PFSK-1 (cell line): ENCODE data around the gene EREG.

ENCODE experiments used
- FOXP2 ChIP-seq: optimal IDR thresholded peaks from 2 replicates; pipeline ENCODE3; 2011; ENCODE audit warnings: borderline replicate concordance, control low read depth, inconsistent platforms; ENCODE audit not compliant: insufficient read depth; ENCODE audit errors: extremely low read length, extremely low read depth
- POLR2AphosphoS5 ChIP-seq: IDR thresholded peaks from 2 replicates; pipeline ENCODE4 v1.6.1; 2012; ENCODE audit warnings: low read depth, mild to moderate bottlenecking, control low read depth, low read length, moderate library complexity
- REST ChIP-seq, 2 experiments: IDR thresholded peaks; 2 replicates each; pipeline versions ENCODE4 v1.6.1 to v1.8.0; 2011 to 2012; ENCODE audit warnings: low read depth in 2 of 2, low read length in 2 of 2, control low read depth in 1 of 2, inconsistent platforms in 1 of 2, mild to moderate bottlenecking in 1 of 2, moderate library complexity in 1 of 2; ENCODE audit not compliant: insufficient read depth in 1 of 2
- SIN3A ChIP-seq: IDR thresholded peaks from 2 replicates; pipeline ENCODE4 v1.6.1; 2012; ENCODE audit warnings: mild to moderate bottlenecking, low read length, moderate library complexity, borderline replicate concordance; ENCODE audit not compliant: insufficient read depth
- TAF1 ChIP-seq: IDR thresholded peaks from 2 replicates; pipeline ENCODE4 v1.6.1; 2012; ENCODE audit warnings: low read length, control low read depth, borderline replicate concordance; ENCODE audit not compliant: insufficient read depth

Gene EREG

GRCh38 chr4:74325886-74326285 is 39.1 kb upstream of the EREG start:
- no peak for TF ChIP-seq SIN3A
- TF ChIP-seq REST (IDR thresholded peaks at IDR 0.05; ENCODE audit: insufficient read depth in 1 of 2, low read depth in 2 of 2, low read length in 2 of 2) = no peak
- TF ChIP-seq POLR2AphosphoS5 = no peak
- TF ChIP-seq TAF1 = no peak
- TF ChIP-seq FOXP2 = no peak

- no peak for TF ChIP-seq REST (IDR thresholded peaks at IDR 0.05; ENCODE audit: insufficient read depth in 1 of 2, low read depth in 2 of 2, low read length in 2 of 2)
These were observed 37.2 kb upstream of the EREG start for GRCh38 chr4:74327762-74328161.

- TF ChIP-seq TAF1 (no peak), POLR2AphosphoS5 (no peak), FOXP2 (no peak), REST (IDR thresholded peaks at IDR 0.05; ENCODE audit: insufficient read depth in 1 of 2, low read depth in 2 of 2, low read length in 2 of 2) (no peak), SIN3A (no peak)
These were observed 36.4 kb upstream of the EREG start for GRCh38 chr4:74328501-74328900.

- TF ChIP-seq REST (IDR thresholded peaks at IDR 0.05; ENCODE audit: insufficient read depth in 1 of 2, low read depth in 2 of 2, low read length in 2 of 2) = no peak
- no peak for TF ChIP-seq TAF1
- no peak for TF ChIP-seq FOXP2
- no peak for TF ChIP-seq SIN3A
- no peak for TF ChIP-seq POLR2AphosphoS5
These were observed 35.6 kb upstream of the EREG start for GRCh38 chr4:74329307-74329706.

GRCh38 chr4:74330295-74330750 is 34.6 kb upstream of the EREG start:
- no peak for TF ChIP-seq FOXP2

- TF ChIP-seq FOXP2 = no peak
- TF ChIP-seq SIN3A = no peak
- TF ChIP-seq POLR2AphosphoS5 = no peak
- TF ChIP-seq REST (IDR thresholded peaks at IDR 0.05; ENCODE audit: insufficient read depth in 1 of 2, low read depth in 2 of 2, low read length in 2 of 2) = no peak
- TF ChIP-seq TAF1 = no peak
These were observed 33.7 kb upstream of the EREG start for GRCh38 chr4:74331252-74331651.
